ENCODE data around the gene FGFRL1.

The FGFRL1 gene

GRCh38 chr4:967113-968104 is 44.0 kb upstream of the FGFRL1 start:
- peaks cover 45% of the 10 kb centered on the region for H4K20me1 ChIP-seq
- H3K9me3 ChIP-seq = no peaks in the 10 kb centered on the region
- H3K4me2 ChIP-seq = no peak overlapping the region
- H3K9ac ChIP-seq = no peak overlapping the region
- H3K27me3 ChIP-seq = no peaks in the 10 kb centered on the region
- H3K4me3 ChIP-seq = no peak overlapping the region
- H3K4me1 ChIP-seq = peaks cover 30% of the 10 kb centered on the region
- H3K36me3 ChIP-seq = peaks cover 74% of the 10 kb centered on the region
- no peak overlapping the region for H3K27ac ChIP-seq
- no peak for TF ChIP-seq Cebpa-rat (IDR thresholded peaks at IDR 0.05)

- Histone ChIP-seq H3K27ac (0 out of 2 replicates have a peak overlapping the region, but pooled peaks have one; percentile 26), H3K4me3 (no peak overlapping the region), H3K36me3 (peaks cover 66% of the 10 kb centered on the region), H3K27me3 (no peaks in the 10 kb centered on the region), H3K4me2 (peak overlapping the region; percentile 30), H4K20me1 (peaks cover 53% of the 10 kb centered on the region), H3K9ac (no peak overlapping the region), H3K9me3 (no peaks in the 10 kb centered on the region), H3K4me1 (peaks cover 35% of the 10 kb centered on the region)
- TF ChIP-seq Cebpa-rat (IDR thresholded peaks at IDR 0.05) = no peak
These were observed 43.2 kb upstream of the FGFRL1 start for GRCh38 chr4:968221-968620.

GRCh38 chr4:968621-969394 is 42.6 kb upstream of the FGFRL1 start:
- no peaks in the 10 kb centered on the region for H3K27me3 ChIP-seq
- peaks cover 1% of the 10 kb centered on the region for H3K9me3 ChIP-seq
- peaks cover 35% of the 10 kb centered on the region for H3K4me1 ChIP-seq
- no peak overlapping the region for H3K4me3 ChIP-seq
- peak overlapping the region; percentile 48; the same call in 1 of the 2 replicates for H3K9ac ChIP-seq
- H3K36me3 ChIP-seq = peaks cover 60% of the 10 kb centered on the region
- TF ChIP-seq Cebpa-rat (IDR thresholded peaks at IDR 0.05) = no peak
- peak overlapping the region; percentile 46; the same call in 1 of the 2 replicates for H3K27ac ChIP-seq
- peak overlapping the region; percentile 30 for H3K4me2 ChIP-seq
- peaks cover 53% of the 10 kb centered on the region for H4K20me1 ChIP-seq

- no peak for TF ChIP-seq Cebpa-rat (IDR thresholded peaks at IDR 0.05)
- Histone ChIP-seq H3K36me3 (peaks cover 47% of the 10 kb centered on the region), H3K4me3 (no peak overlapping the region), H3K9ac (no peak overlapping the region), H3K4me1 (peaks cover 35% of the 10 kb centered on the region), H3K4me2 (no peak overlapping the region), H3K9me3 (peaks cover 15% of the 10 kb centered on the region), H3K27ac (no peak overlapping the region), H4K20me1 (peaks cover 47% of the 10 kb centered on the region), H3K27me3 (no peaks in the 10 kb centered on the region)
These were observed 41.2 kb upstream of the FGFRL1 start for GRCh38 chr4:970046-970745.

- no peaks in the 10 kb centered on the region for H3K27me3 ChIP-seq
- H3K4me3 ChIP-seq = no peak overlapping the region
- peaks cover 39% of the 10 kb centered on the region for H3K36me3 ChIP-seq
- TF ChIP-seq Cebpa-rat (IDR thresholded peaks at IDR 0.05) = no peak
- H3K27ac ChIP-seq = no peak overlapping the region
- H4K20me1 ChIP-seq = peaks cover 43% of the 10 kb centered on the region
- H3K9ac ChIP-seq = no peak overlapping the region
- peak overlapping the region; percentile 100 for H3K4me2 ChIP-seq
- peaks cover 35% of the 10 kb centered on the region for H3K4me1 ChIP-seq
- peaks cover 15% of the 10 kb centered on the region for H3K9me3 ChIP-seq
These were observed 40.4 kb upstream of the FGFRL1 start for GRCh38 chr4:970854-971520.

- peaks cover 15% of the 10 kb centered on the region for H3K9me3 ChIP-seq
- H3K4me3 ChIP-seq = peak overlapping the region; percentile 96
- peak overlapping the region; percentile 80; the same call in 1 of the 2 replicates for H3K27ac ChIP-seq
- H3K27me3 ChIP-seq = no peaks in the 10 kb centered on the region
- peaks cover 30% of the 10 kb centered on the region for H3K36me3 ChIP-seq
- H3K9ac ChIP-seq = peak overlapping the region; percentile 91
- H3K4me1 ChIP-seq = peaks cover 39% of the 10 kb centered on the region
- peak overlapping the region; percentile 100 for H3K4me2 ChIP-seq
- H4K20me1 ChIP-seq = peaks cover 43% of the 10 kb centered on the region
- no peak for TF ChIP-seq Cebpa-rat (IDR thresholded peaks at IDR 0.05)
These were observed 39.5 kb upstream of the FGFRL1 start for GRCh38 chr4:971666-972500.

GRCh38 chr4:972651-973424 is 38.6 kb upstream of the FGFRL1 start:
- H3K4me1 ChIP-seq = peaks cover 39% of the 10 kb centered on the region
- H3K9me3 ChIP-seq = peaks cover 15% of the 10 kb centered on the region
- peak overlapping the region; percentile 100 for H3K4me2 ChIP-seq
- H3K36me3 ChIP-seq = peaks cover 22% of the 10 kb centered on the region; the same call in 1 of the 2 replicates
- peak overlapping the region; percentile 91 for H3K9ac ChIP-seq
- peaks cover 43% of the 10 kb centered on the region for H4K20me1 ChIP-seq
- no peak for TF ChIP-seq Cebpa-rat (IDR thresholded peaks at IDR 0.05)
- peak overlapping the region; percentile 96 for H3K4me3 ChIP-seq
- H3K27ac ChIP-seq = peak overlapping the region; percentile 80
- no peaks in the 10 kb centered on the region for H3K27me3 ChIP-seq

Measured in BLaER1 (cell line).